Loucy (cell line): ENCODE data around the gene DNASE2B.

Experiments used
- EZH2phosphoT487 ChIP-seq: fragments of 200-600 bp; IDR thresholded peaks from 2 replicates; pipeline ENCODE4 v1.6.1; 2018; ENCODE audit warnings: antibody characterized with exemption, mild to moderate bottlenecking, moderate library complexity, borderline replicate concordance
- TF ChIP-seq, protein P1 (sequence below): fragments of 200-600 bp; sonication (generic); conservative IDR thresholded peaks from 2 replicates; pipeline ENCODE4 v1.5.1; 2014; ENCODE audit warnings: mild to moderate bottlenecking, antibody characterized with exemption, low read length

DNA sequence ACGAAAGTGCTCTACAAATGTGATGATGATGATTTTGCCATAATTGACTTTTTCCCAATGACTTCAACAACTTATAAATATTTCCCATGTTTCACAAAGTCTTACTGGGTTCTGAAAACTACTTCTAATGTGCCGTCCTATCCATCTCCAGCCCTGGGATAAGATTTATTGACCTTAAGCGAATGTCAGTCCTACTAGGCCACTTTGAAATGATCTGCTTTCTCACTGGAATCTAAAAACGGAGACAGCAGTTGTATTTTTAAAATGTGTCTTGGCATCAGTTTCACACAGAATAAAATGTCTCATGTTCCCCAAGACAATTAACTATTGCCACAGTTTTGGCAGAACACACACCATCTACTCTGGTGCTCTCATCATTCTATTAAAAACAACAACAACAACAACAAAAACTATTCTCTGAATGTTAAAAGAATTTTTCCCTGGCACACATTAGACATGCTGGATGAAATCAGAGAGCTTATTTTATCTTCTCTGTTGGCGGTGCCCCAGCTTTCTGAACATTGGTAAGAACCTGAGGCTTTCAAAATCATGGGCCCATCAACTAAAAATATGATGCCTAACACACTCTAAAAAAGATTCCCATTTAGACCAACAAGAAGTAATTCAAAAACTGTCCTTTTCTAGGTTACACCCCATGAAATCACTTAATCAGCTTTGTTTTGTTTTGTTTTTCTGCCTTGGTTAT lies 23.1 kb upstream of the DNASE2B start:
- TF ChIP-seq, protein P1, sequence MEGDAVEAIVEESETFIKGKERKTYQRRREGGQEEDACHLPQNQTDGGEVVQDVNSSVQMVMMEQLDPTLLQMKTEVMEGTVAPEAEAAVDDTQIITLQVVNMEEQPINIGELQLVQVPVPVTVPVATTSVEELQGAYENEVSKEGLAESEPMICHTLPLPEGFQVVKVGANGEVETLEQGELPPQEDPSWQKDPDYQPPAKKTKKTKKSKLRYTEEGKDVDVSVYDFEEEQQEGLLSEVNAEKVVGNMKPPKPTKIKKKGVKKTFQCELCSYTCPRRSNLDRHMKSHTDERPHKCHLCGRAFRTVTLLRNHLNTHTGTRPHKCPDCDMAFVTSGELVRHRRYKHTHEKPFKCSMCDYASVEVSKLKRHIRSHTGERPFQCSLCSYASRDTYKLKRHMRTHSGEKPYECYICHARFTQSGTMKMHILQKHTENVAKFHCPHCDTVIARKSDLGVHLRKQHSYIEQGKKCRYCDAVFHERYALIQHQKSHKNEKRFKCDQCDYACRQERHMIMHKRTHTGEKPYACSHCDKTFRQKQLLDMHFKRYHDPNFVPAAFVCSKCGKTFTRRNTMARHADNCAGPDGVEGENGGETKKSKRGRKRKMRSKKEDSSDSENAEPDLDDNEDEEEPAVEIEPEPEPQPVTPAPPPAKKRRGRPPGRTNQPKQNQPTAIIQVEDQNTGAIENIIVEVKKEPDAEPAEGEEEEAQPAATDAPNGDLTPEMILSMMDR = no peak
- TF ChIP-seq EZH2phosphoT487 = no peak
